Stimulated activated CD4-positive, alpha-beta T cell treated with anti-CD3 and anti-CD28 coated beads, Interleukin-1b, Interleukin-23, amount 100 ng/mL, for 1 hour (primary cell): ENCODE data around the gene TAL2.

ENCODE experiments used
- DNase-seq, 2 donors: peaks; one replicate each; pipeline ENCODE4 v3.0.0-alpha.2; 2020; ENCODE audit warnings: low read depth in 2 of 2

TAL2 gene

DNA sequence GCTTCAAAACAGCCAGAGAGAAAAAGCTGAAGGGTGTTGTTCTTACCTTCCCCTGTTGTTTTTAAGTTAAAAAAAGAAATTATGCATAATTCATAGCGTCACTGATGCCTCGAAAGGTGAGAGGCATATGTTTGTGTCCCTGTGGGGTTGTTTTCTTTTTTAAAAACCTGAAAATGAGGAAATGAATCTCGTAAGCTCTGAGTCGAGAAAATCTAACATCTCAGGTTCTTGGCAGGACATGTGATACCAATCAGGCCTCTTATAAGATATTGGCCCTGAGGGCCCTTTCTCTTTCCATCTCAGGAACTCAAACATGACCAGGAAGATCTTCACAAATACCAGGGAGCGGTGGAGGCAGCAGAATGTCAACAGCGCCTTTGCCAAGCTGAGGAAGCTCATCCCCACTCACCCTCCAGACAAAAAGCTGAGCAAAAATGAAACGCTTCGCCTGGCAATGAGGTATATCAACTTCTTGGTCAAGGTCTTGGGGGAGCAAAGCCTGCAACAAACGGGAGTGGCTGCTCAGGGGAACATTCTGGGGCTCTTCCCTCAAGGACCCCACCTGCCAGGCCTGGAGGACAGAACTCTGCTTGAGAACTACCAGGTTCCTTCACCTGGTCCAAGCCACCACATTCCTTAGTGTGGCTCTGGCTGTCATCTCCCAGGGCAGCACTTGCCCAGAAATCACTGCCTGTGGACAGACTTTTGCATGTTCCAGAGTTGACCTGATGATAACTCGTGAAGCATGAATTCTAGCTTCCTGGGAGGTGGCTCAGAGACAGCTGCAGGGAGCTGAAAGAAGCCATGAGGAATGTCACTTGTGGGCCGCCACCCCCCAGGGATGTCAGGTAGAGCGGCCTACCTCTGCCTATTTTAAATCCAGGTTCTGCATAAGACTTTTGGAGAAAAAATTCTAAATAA, at the start of gene TAL2:
TSS of gene TAL2 (plus strand) at position 274 of the 921 bp plus-strand sequence. CDS start at position 314, 40 bp downstream.
- DNase-seq: no peak

DNA sequence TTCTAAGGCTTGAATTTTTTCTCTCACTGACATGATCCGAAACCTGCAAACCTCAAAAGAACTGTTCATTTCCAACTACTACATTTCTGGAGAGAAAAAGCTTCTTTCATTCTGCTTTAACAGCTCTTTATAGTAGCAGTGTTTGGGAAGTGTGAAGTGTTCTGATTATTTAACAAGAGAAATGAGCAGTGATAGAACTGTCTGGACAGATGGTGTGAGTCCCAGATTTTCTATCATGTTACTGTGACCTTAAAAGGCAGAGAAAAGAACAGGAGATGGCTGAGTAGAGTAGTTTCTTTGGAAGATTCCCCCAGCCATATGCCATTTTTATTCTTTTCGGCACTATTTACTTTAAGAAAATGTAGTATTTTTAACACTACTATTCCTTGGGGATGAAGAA, 41.3 kb upstream of the TAL2 start:
- no peak for DNase-seq

DNA sequence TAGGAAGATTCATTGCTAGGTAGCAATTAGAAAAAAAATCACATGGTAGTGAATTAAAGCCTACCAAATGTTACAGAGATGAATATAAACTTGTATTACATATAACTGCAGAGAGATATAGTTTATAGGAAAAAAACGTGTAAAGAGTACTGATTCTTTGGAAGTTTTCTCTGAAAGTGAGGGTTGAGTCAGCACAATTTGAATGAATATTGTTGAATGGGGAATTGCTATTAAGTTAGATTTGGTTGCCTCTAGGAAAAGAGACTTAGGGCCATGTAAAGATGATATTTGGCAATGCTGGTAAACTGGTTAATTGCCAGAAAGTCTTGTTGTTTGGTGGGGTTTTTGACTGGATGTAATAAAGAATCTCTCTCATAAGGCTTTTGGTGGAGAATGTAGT, 37.2 kb upstream of the TAL2 start:
- DNase-seq: no peak

DNA sequence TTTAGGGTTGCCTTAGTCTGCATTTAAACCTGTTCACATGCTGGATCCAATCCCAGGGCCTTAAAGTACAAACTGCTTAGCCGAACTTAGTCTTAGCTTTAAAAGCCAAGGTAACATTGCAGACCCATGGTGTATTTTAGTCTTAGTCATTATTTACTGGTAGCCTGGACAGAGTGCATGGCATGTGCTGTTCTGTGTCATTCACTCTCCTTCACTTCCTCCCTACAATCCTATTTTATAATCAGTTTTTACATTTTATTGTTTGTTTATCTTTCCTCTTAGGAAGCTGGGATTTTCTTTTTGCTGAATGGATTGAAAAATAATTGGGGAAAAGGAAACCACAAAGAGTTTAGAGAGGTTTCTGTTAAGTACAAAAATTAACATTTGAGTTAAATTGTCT, 29.4 kb upstream of the TAL2 start:
- DNase-seq: no peak

DNA sequence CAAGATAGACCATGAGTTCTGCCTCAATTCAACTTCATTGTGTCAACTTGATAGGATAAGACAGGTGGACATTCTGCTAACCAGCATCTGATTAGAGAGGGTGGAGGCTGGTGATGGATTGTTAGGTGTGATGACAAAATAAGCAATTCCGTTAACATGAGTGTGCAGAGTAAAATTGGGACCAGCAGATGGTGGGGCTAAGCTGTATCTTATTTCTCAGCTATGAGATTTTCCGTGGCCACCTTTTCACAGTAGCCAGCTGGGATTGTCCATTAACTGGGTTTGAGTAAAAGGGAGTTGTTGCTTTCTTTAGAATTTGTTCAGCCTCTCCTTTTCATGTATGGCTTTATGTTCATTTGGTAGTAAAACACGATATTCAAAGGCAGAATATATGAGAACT, 28.8 kb upstream of the TAL2 start:
- DNase-seq: no peak

DNA sequence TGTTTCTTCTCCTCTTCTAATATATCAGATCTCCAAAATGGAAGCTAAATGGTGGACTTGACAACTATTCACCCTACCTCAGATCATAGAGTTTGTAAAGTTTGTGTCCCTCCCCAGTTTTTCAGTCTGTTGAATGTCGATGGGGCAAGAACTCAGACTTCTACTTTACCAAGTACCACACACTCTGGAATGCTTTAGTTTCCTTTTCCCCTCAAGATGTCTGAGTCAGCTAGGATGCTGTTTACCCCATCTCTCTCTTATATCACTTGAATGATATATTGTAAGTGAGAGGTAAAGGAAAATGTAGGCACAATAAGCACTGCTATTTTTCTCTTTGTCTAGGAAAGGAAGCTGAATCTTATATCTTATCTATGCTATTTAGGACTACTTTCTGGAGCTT, 25.9 kb upstream of the TAL2 start:
- DNase-seq: no peak

DNA sequence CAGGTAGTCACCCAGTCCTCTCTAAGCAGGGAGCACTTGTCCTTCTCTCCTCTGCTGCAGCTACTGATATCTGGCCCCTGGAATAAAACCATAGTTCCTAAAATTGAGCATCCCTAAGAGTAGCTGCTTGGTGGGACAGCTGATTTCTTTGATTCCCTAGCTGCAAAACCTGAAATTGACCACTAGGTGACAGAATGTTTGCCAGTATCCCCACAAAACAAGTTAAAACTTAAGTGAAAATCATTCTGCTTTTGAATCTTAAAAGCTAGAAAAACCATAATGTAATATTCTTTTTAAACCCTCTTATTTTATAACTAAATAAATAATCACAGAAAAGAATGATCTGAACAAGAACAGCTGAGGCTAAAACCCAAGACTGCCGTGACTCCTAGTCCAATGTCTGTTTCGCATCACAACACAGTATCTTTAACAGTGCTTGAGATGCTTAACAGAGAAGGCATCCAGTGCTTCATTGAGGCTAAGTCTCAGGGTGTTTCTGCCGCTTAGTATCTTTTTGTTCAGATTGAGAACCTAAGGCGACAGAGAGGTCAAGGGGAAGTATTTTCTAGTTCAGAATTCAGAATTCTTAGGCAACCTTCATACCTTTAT, 24.4 kb upstream of the TAL2 start:
- no peak for DNase-seq

DNA sequence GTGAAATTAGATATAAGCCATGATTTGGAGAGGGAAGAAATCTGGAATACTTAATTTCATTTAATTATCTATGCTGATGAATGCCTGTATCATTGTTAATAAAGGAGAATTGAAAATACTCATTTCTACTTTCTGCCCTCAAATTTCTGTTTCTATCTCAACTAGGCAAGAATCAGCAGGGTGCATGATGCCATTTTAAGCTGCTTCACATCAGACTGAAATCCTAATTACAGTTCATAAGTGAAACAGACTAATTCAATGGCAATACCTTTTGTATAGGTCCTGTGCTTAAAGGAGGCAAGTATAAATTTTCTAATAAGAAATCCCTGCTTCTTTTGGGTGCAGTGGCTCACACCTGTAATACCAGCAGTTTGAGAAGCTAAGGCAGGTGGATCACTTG, 22.3 kb upstream of the TAL2 start:
- no peak for DNase-seq

DNA sequence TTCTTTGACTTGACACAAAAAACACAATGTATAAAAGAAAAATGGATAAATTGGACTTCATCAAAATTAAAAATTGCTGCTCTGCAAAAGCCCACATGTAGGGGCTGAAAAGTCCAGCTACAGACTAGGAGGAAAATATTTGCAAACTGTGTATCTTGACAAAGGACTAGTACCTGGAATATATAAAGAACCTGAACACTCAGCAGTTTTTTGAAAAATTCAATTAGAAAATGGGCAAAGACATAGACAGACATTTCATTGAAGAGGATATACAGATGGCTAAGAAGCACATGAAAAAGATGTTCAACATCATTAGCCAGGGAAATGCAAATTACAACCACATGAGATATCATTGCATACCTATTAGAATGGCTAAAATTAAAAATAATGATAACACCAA, 18.5 kb upstream of the TAL2 start:
- DNase-seq: no peak

DNA sequence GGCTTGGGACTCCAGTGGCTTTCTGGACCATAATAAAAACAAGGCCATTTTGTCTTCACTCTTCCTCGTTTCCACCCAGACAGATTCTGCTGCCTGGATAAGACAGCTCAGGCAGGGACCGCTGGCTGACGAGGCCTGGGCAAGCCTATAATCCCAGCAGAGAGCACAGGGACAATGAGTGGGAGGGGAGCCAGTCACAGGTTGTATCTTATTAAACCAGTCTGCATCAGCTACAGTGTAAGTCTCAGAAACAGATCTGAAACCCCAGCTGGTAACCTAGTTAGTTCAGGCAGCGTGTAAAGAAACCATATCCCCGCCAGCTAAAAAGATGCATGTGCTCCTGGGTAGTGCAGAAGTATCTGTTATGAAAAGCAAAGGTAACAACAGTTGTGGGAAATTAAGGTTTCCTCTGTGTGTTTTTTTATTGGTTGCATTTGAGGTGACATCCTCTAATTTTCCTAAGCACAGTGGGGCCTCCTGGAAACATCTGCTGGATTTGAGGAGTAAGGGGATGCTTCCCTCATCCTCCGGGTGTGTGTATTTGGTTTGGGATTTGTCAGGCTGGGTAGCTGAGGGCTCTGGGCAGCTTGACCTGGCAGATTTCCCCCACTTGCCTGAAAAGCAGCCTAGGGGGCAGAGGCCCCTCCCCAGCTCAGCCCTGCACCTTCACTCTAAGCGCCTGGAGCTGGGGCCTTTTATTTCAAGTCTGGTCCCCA, 15.2 kb upstream of the TAL2 start:
- no peak for DNase-seq

DNA sequence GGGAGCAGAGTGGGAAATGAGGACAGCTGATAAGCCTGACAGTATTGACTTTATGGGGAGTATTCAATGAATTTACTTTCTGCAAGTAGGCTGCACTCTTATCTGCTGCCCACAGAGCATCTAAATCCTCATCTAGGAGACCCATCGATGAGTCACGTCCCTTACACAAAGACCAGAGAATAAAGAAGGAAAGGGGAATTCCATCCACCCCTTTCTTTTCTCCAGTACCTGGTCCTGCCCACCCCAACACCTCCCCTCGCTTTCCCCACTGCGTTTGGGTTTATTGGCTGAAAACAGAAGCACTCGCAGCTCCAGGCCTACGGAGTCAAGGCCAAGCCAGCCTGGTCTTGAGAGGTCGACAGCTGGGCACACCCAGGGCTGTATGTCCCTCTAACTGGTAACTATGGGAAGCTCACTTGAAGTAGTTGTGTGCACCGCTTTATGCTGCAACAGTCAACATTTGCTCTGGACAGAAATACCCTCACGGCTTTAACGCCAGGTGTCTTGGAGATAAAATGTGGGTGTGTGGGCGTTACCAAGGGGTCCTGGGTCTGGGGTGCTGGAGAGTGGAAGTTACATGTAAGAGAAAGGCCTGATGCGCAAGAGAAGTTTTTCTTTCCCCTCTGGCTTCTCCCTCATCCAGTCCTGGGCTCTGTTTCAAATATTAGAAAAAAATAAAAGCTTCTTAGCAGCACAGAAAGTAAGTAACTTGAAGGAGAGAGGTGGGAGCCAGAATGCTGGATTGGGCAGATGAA, 14.5 kb upstream of the TAL2 start:
- DNase-seq: no peak

DNA sequence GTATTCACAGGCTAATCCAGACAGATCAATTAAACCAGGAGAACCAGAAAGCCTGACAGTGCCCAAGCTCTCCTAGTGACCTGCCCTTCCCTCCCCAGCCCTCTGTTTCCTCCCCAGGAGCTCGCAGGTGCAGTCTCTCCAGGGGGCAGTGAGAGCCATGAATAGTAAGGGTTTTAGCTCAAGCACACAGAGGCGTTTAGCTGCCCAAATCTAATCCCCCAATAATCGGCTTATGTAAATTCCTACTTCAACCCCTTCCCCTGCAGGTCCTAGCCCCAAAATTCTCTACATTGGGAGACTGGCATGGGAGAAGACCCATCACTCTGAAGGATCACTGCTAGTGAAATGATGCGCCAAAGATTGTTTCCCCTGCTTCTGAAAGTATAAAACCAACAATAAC, 10.5 kb upstream of the TAL2 start:
- no peak for DNase-seq

DNA sequence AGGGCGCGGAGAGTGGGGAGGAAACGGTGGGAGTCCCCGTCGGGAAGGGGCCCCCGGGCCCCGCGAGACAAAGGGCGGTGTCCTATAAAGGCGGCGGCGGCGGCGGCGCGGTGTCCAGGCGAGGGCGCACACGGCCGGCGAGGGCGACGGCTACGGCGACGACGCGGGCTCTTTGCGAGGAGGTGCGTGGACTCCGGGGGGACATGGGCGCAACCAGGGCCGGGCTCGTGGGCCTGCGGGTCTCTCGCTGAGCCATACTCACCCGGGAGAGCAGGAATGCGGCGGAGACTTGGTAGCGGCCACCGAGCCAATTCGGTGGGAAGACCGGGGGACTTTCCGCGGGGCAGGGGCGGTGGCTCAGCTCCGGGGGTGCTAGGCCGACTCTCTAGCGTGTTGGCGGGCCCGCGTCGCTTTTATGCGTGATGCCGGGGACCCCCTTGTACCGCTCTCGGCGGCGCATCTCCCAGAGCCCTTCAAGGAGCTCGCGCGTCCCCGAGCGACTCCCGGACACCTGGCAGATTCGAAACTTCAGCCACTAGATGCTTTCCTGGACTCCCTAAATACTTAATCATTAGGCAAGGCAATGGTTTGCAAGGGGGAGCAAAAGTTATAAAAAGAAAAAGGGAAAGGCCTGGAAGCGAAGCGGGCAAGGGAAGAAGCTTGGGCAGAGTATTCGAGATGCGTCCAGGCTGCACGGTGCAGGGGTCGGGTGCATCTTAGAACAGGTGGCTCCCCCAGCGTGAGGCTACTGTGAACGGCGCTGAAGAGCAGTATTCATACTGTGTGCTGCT, 5.9 kb upstream of the TAL2 start:
- DNase-seq: no peak

DNA sequence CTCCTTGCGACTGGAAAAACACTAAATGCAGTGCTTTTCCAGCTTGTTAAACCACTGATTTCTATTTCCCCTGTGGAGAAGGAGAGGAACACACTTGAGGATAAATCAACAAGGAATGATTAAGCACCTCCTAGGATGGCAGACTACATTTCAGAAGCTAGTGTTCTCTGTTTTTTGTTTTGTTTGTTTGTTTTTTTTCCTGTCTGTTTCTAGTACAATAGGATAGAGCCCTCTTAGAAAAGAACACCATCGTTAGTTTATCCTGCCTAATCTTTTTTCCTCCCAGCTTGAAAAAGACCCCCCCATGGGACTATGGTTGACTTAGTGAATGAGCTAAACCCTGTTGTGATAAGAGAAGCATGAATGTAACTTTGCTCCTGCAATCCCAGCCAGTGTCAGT, 3.9 kb upstream of the TAL2 start:
- DNase-seq: no peak

DNA sequence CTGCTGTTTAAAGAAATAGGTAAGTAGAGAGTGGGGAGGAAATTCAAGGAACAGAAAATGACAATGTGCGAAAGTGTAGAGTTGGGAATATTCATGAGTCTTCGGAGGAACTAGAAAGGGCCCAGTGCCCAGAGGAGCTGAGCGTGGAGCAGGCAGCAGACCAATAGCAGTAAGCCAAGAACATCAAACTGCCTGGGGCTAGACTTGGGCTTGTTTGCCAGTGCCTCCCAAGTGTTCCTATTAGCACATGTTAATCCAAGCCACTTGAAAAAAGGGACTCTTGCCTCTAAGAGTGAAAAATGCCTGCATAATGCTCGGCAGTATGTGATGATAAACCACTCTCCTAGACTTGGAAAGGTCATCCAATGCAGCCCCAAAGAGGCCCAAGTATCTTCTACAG, 1.2 kb upstream of the TAL2 start:
- DNase-seq: no peak

DNA sequence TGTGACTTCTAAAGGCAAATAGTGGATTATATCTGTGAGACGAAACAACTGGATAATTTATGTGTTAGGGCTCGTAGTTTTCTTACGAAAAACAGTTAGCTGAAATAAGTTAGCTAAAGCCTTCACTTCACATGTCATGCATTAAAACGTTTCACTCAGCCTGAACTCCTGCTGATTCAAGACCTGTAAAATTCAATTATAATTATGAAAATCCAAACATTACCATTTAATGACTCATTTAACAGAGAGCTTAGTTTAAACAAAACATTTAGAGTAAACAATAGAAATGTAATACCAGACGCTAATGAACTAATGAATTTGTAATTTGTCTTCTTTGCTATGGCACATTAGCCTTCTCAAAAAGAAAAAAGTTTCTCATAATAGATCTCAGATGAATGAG, 1.7 kb downstream of the TAL2 start:
- no peak for DNase-seq

DNA sequence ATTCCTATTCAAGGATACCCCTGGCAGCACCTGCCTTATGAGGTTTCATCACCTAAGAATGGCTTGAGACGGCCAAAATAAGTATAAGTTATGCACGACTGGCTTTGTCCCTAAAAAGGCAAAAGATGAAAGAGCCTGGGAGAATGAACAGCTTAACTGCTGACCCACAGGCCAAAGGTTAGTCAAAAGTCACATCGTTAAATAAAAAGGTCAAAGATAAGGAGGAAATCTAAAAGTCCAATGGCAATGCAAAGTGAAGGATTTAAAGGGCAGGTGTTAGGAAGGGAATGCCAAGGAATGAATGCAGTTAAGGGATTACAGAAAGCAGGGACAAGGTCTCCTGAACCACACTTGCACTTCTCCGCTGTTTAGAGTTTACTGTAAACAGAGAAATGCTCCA, 5.6 kb downstream of the TAL2 start:
- no peak for DNase-seq

DNA sequence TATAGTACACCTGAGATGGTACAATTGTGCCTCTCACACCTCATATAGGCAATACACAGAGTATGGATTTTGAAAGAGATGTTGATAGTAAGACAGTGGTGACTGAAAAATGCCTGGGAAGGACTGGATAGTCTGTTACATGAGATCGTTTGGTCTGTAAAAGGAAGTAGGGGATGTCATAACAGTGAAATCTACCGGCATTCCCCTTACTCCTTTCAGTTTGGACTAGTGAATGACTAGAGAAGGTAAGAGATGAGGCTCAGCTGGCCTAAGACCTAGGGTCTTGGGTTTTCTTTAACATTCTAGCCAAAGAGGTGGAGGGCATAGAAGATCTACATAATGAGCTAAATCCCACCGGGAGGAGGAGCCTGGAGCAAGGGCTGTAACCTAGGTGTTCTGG, 8.1 kb downstream of the TAL2 start:
- DNase-seq: no peak

DNA sequence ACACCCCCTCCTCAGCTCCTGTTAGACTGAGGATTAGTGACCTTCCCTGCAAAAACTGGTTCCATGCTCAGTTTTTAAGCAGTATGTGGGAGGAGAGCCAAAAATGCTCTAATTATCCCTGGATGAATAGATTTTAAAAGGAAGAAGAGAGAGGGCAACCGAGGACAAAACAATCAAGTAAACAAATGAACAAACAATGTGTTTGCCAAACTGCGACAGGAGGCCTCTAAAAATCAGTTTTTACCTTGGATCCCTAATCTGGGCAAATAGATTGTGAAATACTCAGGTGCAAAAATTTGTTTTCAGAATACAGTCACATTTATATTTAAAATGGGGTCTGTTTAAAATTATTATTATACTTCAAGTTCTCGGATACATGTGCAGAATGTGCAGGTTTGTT, 8.5 kb downstream of the TAL2 start:
- DNase-seq: no peak

DNA sequence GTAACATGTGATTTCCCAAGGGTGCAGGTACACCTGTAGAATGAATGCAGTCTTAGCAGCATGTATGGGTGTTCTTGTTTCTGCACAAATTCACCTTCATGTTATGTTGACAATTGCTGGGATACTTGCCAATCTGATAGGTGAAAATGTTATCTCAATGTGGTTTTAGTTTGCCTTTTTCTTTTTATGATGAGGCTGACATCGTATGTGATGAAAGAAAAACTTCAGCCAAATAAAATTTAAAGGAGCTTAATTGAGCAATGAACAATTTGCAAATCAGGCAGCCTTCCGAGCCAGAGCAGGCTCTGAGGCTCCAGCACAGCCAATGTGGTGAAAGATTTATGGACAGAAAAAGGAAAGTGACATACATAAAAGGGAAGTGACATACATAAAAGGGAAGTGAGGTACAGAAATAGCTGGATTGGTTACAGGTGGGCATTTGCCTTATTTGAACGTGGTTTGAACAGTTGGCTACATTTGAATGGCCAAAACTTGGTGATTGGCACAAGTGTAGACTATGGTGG, 10.5 kb downstream of the TAL2 start:
- DNase-seq: no peak

DNA sequence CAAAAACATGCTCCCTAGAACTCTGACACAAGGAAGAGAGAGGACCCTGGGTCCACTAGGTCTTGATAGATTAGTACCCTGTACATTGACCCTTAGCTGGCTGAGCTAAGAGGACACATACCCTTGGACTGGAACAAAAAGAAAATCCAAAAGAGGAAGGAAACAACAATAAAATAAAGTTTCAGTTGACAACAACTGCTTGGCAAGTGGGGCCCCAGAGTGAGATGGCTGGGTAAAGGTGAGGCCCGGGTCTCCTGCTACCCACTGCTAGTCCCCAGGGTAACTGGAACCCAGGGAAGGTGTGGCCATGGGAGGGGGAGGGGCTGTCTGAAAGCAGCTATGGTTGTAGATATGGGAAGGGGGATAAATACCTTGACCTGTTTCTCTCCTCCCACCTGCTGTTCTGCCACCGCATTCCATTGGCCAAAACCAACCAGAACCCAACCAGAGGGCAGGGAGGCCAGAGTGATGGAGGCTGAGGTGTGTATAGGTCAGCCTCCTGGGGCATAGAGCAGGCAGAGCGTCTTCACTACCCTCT, 11.7 kb downstream of the TAL2 start:
- no peak for DNase-seq
